Neuronal stem cell (in vitro differentiated cells): ENCODE measurements around the gene DIP2B.

Experiments
- DNase-seq: peaks from one replicate; pipeline ENCODE4 v3.0.0-alpha.2; 2013; ENCODE audit warnings: low spot score
- H2AFZ ChIP-seq: one replicate; pipeline ENCODE4 v1.6.1; 2013; ENCODE audit warnings: mild to moderate bottlenecking, low read length, inconsistent platforms
- H2AK5ac ChIP-seq: 2 replicates; pipeline ENCODE4 v1.6.1; 2013; ENCODE audit warnings: low read depth, mild to moderate bottlenecking, inconsistent platforms, low read length, moderate library complexity, mixed read lengths
- H2BK120ac ChIP-seq: 2 replicates; pipeline ENCODE4 v1.6.1; 2013; ENCODE audit warnings: low read depth, mild to moderate bottlenecking, inconsistent platforms, low read length, moderate library complexity, mixed read lengths
- H2BK12ac ChIP-seq: one replicate; pipeline ENCODE4 v1.6.1; 2013; ENCODE audit warnings: low read length, inconsistent platforms
- H2BK15ac ChIP-seq: 2 replicates; pipeline ENCODE4 v1.6.1; 2013; ENCODE audit warnings: mild to moderate bottlenecking, low read length, inconsistent platforms, mixed read lengths
- H2BK5ac ChIP-seq: one replicate; pipeline ENCODE4 v1.6.1; 2013; ENCODE audit warnings: inconsistent platforms, mild to moderate bottlenecking, low read length, moderate library complexity
- H3K14ac ChIP-seq: one replicate; pipeline ENCODE4 v1.6.1; 2013; ENCODE audit warnings: low read length, inconsistent platforms
- H3K18ac ChIP-seq: 2 replicates; pipeline ENCODE4 v1.6.1; 2013; ENCODE audit warnings: low read length, inconsistent platforms
- H3K23ac ChIP-seq: 2 replicates; pipeline ENCODE4 v1.6.1; 2013; ENCODE audit warnings: low read depth, mild to moderate bottlenecking, mixed read lengths, low read length, inconsistent platforms; ENCODE audit not compliant: poor library complexity
- H3K27ac ChIP-seq: replicated peaks from 3 replicates; pipeline ENCODE4 v1.5.1; 2013; ENCODE audit warnings: low read length, inconsistent platforms
- H3K27me3 ChIP-seq, 3 experiments: 2 replicates each; pipeline ENCODE4 v1.6.1; 2013; ENCODE audit warnings: low read length in 3 of 3, mild to moderate bottlenecking in 2 of 3, inconsistent platforms in 1 of 3, low read depth in 1 of 3, mixed read lengths in 1 of 3, moderate library complexity in 1 of 3; ENCODE audit not compliant: control insufficient read depth in 3 of 3, insufficient read depth in 3 of 3
- H3K36me3 ChIP-seq, 2 donors: replicated peaks in 1 of 2; 2 replicates each; pipeline ENCODE4 v1.6.1; 2013; ENCODE audit warnings: low read length in 2 of 2; ENCODE audit not compliant: control insufficient read depth in 2 of 2, insufficient read depth in 2 of 2
- H3K4ac ChIP-seq: 2 replicates; pipeline ENCODE4 v1.6.1; 2013; ENCODE audit warnings: inconsistent platforms, mild to moderate bottlenecking, low read length, moderate library complexity
- H3K4me1 ChIP-seq, 2 donors: 1 replicate in 1 of 2; 2 replicates in 1 of 2; pipeline ENCODE4 v1.6.1; 2013; ENCODE audit warnings: low read length in 2 of 2, low read depth in 1 of 2; ENCODE audit not compliant: control insufficient read depth in 2 of 2, insufficient read depth in 1 of 2
- H3K4me2 ChIP-seq: one replicate; pipeline ENCODE4 v1.6.1; 2013; ENCODE audit warnings: mild to moderate bottlenecking, low read length, inconsistent platforms; ENCODE audit not compliant: insufficient read depth, poor library complexity, severe bottlenecking
- H3K4me3 ChIP-seq, 2 donors: 2 replicates each; pipeline ENCODE4 v1.5.1; 2013; ENCODE audit warnings: low read length in 2 of 2, mild to moderate bottlenecking in 2 of 2, inconsistent platforms in 1 of 2, moderate library complexity in 1 of 2
- H3K79me1 ChIP-seq: one replicate; pipeline ENCODE4 v1.6.1; 2013; ENCODE audit warnings: low read depth, mild to moderate bottlenecking, inconsistent platforms, low read length, moderate library complexity
- H3K9ac ChIP-seq: one replicate; pipeline ENCODE4 v1.6.1; 2013; ENCODE audit warnings: mild to moderate bottlenecking, low read depth, low read length, inconsistent platforms; ENCODE audit not compliant: poor library complexity
- H3K9me3 ChIP-seq, 2 donors: replicated peaks in 1 of 2; 2 replicates each; pipeline versions ENCODE3 to v1.6.1; 2013; ENCODE audit warnings: low read length in 2 of 2, mild to moderate bottlenecking in 2 of 2, inconsistent platforms in 1 of 2, low read depth in 1 of 2, mixed read lengths in 1 of 2, moderate library complexity in 1 of 2; ENCODE audit not compliant: control insufficient read depth in 2 of 2, insufficient read depth in 1 of 2
- H4K8ac ChIP-seq: one replicate; pipeline ENCODE4 v1.6.1; 2013; ENCODE audit warnings: low read depth, mild to moderate bottlenecking, inconsistent platforms, low read length, moderate library complexity
- H4K91ac ChIP-seq: one replicate; pipeline ENCODE4 v1.6.1; 2013; ENCODE audit warnings: low read length, low read depth, mild to moderate bottlenecking, inconsistent platforms; ENCODE audit not compliant: poor library complexity
- WGBS, 2 donors: extraction: QIAGEN DNeasy Blood & Tissue Kit; methylation state at CpG; one replicate each; pipeline ENCODE4 v1.1.7; 2013; ENCODE audit warnings: missing lambda C conversion rate in 2 of 2, mixed read lengths in 1 of 2; ENCODE audit not compliant: insufficient read length in 2 of 2, insufficient replicate concordance in 1 of 2; ENCODE audit errors: extremely low coverage in 2 of 2; 5-methylcytosine and 5-hydroxymethylcytosine counted together

Gene DIP2B

GRCh38 chr12:50533203-50533584 is 28.4 kb downstream of the DIP2B start:
- no peaks in the 10 kb centered on the region for H3K27me3 ChIP-seq
- no peak overlapping the region for H2BK5ac ChIP-seq
- no peak overlapping the region for H3K4me3 ChIP-seq
- H3K4me2 ChIP-seq, result no peak overlapping the region
- H3K36me3 ChIP-seq, result peaks cover 0 to 9% of the 10 kb centered on the region in 2 donors
- H3K23ac ChIP-seq, result no peak overlapping the region
- no peak overlapping the region for H2AK5ac ChIP-seq
- no peak overlapping the region for H2BK15ac ChIP-seq
- H2BK12ac ChIP-seq, result no peak overlapping the region
- H3K14ac ChIP-seq, result no peak overlapping the region
- no CpG with 5 or more reads among the region's 2 CpGs for WGBS, 2 donors
- H4K8ac ChIP-seq, result no peak overlapping the region
- H4K91ac ChIP-seq, result no peak overlapping the region
- H3K27ac ChIP-seq, result no peak overlapping the region
- H3K18ac ChIP-seq, result no peak overlapping the region
- H2AFZ ChIP-seq, result no peak overlapping the region
- H3K9me3 ChIP-seq, result no peaks in the 10 kb centered on the region
- H3K4me1 ChIP-seq, result peaks cover 0 to 7% of the 10 kb centered on the region in 2 donors
- no peak for DNase-seq
- H3K9ac ChIP-seq, result no peak overlapping the region
- H3K79me1 ChIP-seq, result peaks cover 3% of the 10 kb centered on the region
- no peak overlapping the region for H3K4ac ChIP-seq
- H2BK120ac ChIP-seq, result no peak overlapping the region

- no peak overlapping the region for H3K27ac ChIP-seq
- H2BK12ac ChIP-seq, result no peak overlapping the region
- no peak overlapping the region for H2BK15ac ChIP-seq
These were observed 29.2 kb downstream of the DIP2B start for GRCh38 chr12:50533971-50534370.

GRCh38 chr12:50536831-50537537 is 32.2 kb downstream of the DIP2B start:
- Histone ChIP-seq H3K79me1 (no peaks in the 10 kb centered on the region), H2AFZ (no peak overlapping the region), H3K4me1 (peaks cover 0 to 7% of the 10 kb centered on the region in 2 donors), H3K9ac (no peak overlapping the region), H3K4me2 (no peak overlapping the region), H3K27me3 (no peaks in the 10 kb centered on the region), H2BK15ac (no peak overlapping the region), H3K18ac (no peak overlapping the region), H3K14ac (no peak overlapping the region), H3K9me3 (no peaks in the 10 kb centered on the region), H2AK5ac (no peak overlapping the region), H2BK12ac (no peak overlapping the region), H3K27ac (no peak overlapping the region), H4K91ac (no peak overlapping the region), H3K23ac (no peak overlapping the region), H2BK120ac (no peak overlapping the region), H3K4ac (no peak overlapping the region), H2BK5ac (no peak overlapping the region), H4K8ac (no peak overlapping the region), H3K4me3 (no peak overlapping the region), H3K36me3 (peaks cover 0 to 9% of the 10 kb centered on the region in 2 donors)
- WGBS, 2 donors, result 100% methylated on average over 1 of the region's 4 CpGs; no CpG with 5 or more reads in 1 of the 2 donors
- no peak for DNase-seq

More at GRCh38 chr12:50533971-50534370, 29.2 kb downstream of the DIP2B start:
- Histone ChIP-seq H3K9ac (no peak overlapping the region), H3K23ac (no peak overlapping the region), H3K4me1 (peaks cover 0 to 8% of the 10 kb centered on the region in 2 donors), H4K91ac (no peak overlapping the region), H3K4me2 (no peak overlapping the region), H3K27me3 (no peaks in the 10 kb centered on the region), H2AK5ac (no peak overlapping the region), H3K36me3 (peaks cover 0 to 9% of the 10 kb centered on the region in 2 donors), H3K4ac (no peak overlapping the region), H3K14ac (no peak overlapping the region), H2BK120ac (no peak overlapping the region), H2BK5ac (no peak overlapping the region), H3K79me1 (peaks cover 3% of the 10 kb centered on the region), H3K18ac (no peak overlapping the region), H3K9me3 (no peaks in the 10 kb centered on the region), H3K4me3 (no peak overlapping the region), H2AFZ (no peak overlapping the region), H4K8ac (no peak overlapping the region)
- no peak for DNase-seq

GRCh38 chr12:50537538-50537919 is 32.7 kb downstream of the DIP2B start:
- H2AFZ ChIP-seq, result no peak overlapping the region
- H3K4me2 ChIP-seq, result no peak overlapping the region
- H2BK5ac ChIP-seq, result no peak overlapping the region
- H2BK120ac ChIP-seq, result no peak overlapping the region
- H4K8ac ChIP-seq, result no peak overlapping the region
- no peaks in the 10 kb centered on the region for H3K79me1 ChIP-seq
- H3K4me3 ChIP-seq, result no peak overlapping the region
- H3K9ac ChIP-seq, result no peak overlapping the region
- H3K18ac ChIP-seq, result no peak overlapping the region
- H3K4me1 ChIP-seq, result peaks cover 0 to 7% of the 10 kb centered on the region in 2 donors
- no peaks in the 10 kb centered on the region for H3K9me3 ChIP-seq
- H3K14ac ChIP-seq, result no peak overlapping the region
- no peak overlapping the region for H4K91ac ChIP-seq
- no peak overlapping the region for H2BK12ac ChIP-seq
- no CpG with 5 or more reads among the region's 1 CpG for WGBS, 2 donors
- H3K23ac ChIP-seq, result no peak overlapping the region
- no peak overlapping the region for H3K27ac ChIP-seq
- H3K27me3 ChIP-seq, result no peaks in the 10 kb centered on the region
- no peak overlapping the region for H2AK5ac ChIP-seq
- DNase-seq, result no peak
- H3K36me3 ChIP-seq, result peaks cover 0 to 9% of the 10 kb centered on the region in 2 donors
- H2BK15ac ChIP-seq, result no peak overlapping the region
- H3K4ac ChIP-seq, result no peak overlapping the region
